ENCODE data around the gene DIPK1C. TPM values are rescaled to one million over a fixed set of nuclear protein-coding genes. Genes with fewer than 3 reads are reported as not detected.
A peak's percentile ranks its signal among the peaks of the same experiment; 100 is the strongest.

The DIPK1C gene
- total RNA-seq, 2 experiments from 2014 or later = not detected

DNA sequence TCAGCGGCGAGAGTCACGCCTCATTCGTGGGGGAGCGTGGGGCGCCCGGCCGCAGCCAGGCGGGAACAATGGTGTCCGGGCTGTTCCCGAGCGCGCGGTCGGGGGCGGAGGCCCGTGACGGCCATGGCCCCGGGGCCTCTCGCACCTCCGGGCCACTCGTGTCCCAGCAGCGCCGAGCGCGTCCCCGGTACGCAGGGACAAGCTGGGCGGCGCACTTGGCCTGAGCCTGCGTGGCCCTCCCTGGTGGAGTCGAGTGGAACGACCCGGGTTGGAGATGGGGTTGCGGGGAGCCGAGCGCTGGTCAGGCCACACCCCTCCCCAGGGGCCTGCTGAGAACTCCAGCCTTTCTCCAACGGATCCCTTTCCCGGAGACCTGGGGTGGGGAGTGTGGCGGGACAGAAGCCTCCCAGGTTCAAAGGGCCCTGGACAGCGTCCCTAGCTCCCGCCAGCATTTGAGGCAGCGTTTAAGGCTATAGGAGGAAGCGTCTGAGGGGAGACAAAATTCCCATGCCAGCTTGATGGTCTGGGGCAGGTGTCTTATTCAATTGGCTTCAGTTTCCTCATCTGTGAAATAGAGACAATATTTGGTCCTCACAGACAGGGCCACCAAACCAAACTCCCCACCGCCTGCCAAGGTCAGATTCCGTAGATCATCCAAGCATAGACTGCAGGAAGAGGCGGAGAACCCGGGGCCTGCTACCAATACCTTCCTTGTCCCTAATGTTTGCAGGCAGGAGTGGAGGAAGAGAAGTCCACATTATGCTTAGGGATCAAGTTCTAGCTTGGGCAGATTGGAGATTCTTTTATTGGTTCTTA lies 39.6 kb upstream of the DIPK1C start:
- CTCF ChIA-PET = interaction anchor here (1.0 to 3.9 kb wide), 6 partner anchors 10 to 414 kb away, joined by 3 to 15 read pairs (median 4); no protein-coding TSS in a partner anchor
- peak overlapping the region; percentile 98 for H3K27ac Mint-ChIP-seq
- H3K9me3 Mint-ChIP-seq = no peaks in the 10 kb centered on the region
- no peaks in the 10 kb centered on the region for H3K27me3 Mint-ChIP-seq (ENCODE audit: low read depth)
- peak overlapping the region; percentile 98 for H3K4me3 Mint-ChIP-seq
- peak; percentile 41 for DNase-seq
- intact Hi-C loops (cut with micrococcal nuclease) = loop anchor here (1.0 to 10.0 kb wide), 7 partner anchors 89 to 1878 kb away; partner anchors contain the start of genes TSHZ1 and ZNF407
- H3K36me3 Mint-ChIP-seq (ENCODE audit: low read depth) = peaks cover 22% of the 10 kb centered on the region
- H3K4me1 Mint-ChIP-seq (ENCODE audit: low read depth) = peaks cover 44% of the 10 kb centered on the region

DNA sequence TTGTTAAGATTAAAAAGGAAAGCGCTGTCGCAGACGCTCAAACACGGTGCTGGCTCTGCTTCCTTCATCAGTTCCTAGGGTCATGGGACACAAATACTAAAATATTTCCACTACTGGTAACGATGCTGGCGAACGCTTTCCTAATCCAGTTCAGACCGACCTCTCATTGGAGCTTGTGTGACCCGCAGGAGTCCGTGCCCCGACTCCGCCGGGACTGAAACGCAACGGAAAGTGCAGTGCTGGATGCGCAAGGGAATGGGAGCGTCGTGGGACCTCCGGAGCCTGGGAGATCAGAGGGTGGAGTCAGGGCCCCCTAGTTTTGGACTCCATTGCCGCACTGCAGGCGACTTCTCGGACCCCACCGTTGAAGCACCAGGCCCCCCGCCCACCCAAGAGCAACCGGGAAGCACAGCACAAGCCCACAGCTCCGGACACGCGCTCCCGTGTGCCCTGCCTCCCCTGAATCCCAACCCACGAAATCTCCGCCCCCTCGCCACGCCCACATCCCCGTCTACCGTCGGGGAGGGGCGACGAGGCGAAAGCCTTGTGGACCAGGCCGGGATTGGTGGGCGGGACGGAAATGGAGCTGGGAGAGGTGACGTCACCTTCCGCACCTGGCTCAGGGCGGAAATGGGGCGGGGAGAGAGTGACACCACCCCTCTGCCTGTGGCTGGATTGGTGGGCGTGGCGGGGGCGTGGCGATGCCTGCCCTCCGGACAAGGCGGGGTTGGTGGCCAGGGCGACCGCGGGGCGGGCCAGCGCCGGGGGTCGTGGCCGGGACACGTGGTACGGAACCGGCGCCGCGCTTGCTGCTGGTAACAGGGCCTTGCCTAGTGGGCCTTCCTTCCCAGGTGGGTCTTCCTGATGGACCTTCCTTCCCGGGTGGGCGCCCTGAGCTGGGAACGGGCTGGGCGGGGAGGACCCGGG lies 38.7 kb upstream of the DIPK1C start, which contains the start of gene CNDP2:
Gene CNDP2 (plus strand): TSS at position 783 of the 927 bp plus-strand sequence. CDS start 3,611 bp downstream, outside the sequence.
- intact Hi-C loops (cut with micrococcal nuclease) = loop anchor here (1.0 to 10.0 kb wide), 7 partner anchors 89 to 1879 kb away; partner anchors contain the start of genes TSHZ1 and ZNF407
- H3K4me1 Mint-ChIP-seq (ENCODE audit: low read depth) = peaks cover 38% of the 10 kb centered on the region

DNA sequence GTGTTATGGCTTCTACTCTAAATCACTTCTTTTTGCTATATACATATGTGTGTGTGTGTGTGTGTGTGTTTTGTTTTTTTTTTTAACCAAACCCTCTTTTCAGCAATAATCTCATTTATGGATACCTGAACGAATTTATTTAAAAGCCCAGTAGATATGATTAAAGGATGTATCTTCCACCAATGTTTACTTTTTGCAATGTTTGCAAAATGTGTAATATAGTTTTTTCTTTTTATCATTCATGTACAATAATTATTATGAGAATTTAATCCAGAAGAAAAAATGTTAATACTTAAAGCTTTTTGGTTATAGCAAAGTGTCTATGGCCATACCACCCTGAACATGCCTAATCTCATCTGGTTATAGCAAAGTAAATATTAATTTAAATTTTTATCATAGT lies 37.4 kb upstream of the DIPK1C start:
- no peak overlapping the region for H3K27ac Mint-ChIP-seq
- intact Hi-C loops (cut with micrococcal nuclease) = loop anchor here (10.0 kb wide), 2 partner anchors 750 to 1880 kb away; no protein-coding TSS in a partner anchor
- H3K4me3 Mint-ChIP-seq = no peak overlapping the region

More for the DNA sequence above, 38.7 kb upstream of the DIPK1C start, which contains the start of gene CNDP2:
- H3K27me3 Mint-ChIP-seq (ENCODE audit: low read depth) = no peaks in the 10 kb centered on the region
- CTCF ChIA-PET = interaction anchor here (1.0 to 3.9 kb wide), 6 partner anchors 10 to 413 kb away, joined by 3 to 15 read pairs (median 4); no protein-coding TSS in a partner anchor
- H3K4me3 Mint-ChIP-seq = peak within 1 kb of the TSS; percentile 98
- H3K27ac Mint-ChIP-seq = peak within 1 kb of the TSS; percentile 98
- DNase-seq = peak; percentile 100
- H3K36me3 Mint-ChIP-seq (ENCODE audit: low read depth) = peaks cover 16% of the 10 kb centered on the region
- no peaks in the 10 kb centered on the region for H3K9me3 Mint-ChIP-seq

DNA sequence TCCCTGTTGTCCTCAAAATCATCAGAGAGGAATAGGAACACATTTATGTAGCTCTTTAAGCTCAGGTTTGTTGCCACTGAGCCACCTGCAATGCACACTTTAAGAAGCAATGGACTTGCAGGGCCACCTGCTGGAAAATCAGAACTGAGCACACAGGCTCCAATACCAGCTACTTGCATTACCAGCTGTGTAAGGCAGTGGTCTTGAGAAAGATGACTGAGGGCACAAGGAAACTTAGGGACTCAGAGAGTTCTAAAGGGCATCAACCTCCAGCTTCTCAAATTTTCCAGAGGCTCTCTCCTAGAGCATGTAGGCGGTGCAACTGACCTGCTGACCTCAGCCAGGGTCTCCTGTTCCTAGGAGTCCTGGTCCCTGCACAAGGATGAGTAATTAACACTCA lies 36.6 kb upstream of the DIPK1C start:
- no peaks in the 10 kb centered on the region for H3K27me3 Mint-ChIP-seq (ENCODE audit: low read depth)
- CTCF ChIA-PET = interaction anchor here (0.6 to 3.2 kb wide), 26 partner anchors 9 to 410 kb away, joined by 3 to 74 read pairs (median 5); no protein-coding TSS in a partner anchor
- peaks cover 7% of the 10 kb centered on the region for H3K36me3 Mint-ChIP-seq (ENCODE audit: low read depth)
- peak; percentile 75 for DNase-seq
- H3K4me1 Mint-ChIP-seq (ENCODE audit: low read depth) = peaks cover 23% of the 10 kb centered on the region
- no peak overlapping the region for H3K27ac Mint-ChIP-seq
- no peaks in the 10 kb centered on the region for H3K9me3 Mint-ChIP-seq
- no peak overlapping the region for H3K4me3 Mint-ChIP-seq
- intact Hi-C loops (cut with micrococcal nuclease) = loop anchor here (1.0 to 10.0 kb wide), 5 partner anchors 140 to 1881 kb away; no protein-coding TSS in a partner anchor

More for the DNA sequence above, 37.4 kb upstream of the DIPK1C start:
- Mint-ChIP-seq H3K27me3 (ENCODE audit: low read depth) (no peaks in the 10 kb centered on the region), H3K36me3 (ENCODE audit: low read depth) (peaks cover 8% of the 10 kb centered on the region), H3K4me1 (ENCODE audit: low read depth) (peaks cover 28% of the 10 kb centered on the region), H3K9me3 (no peaks in the 10 kb centered on the region)
- DNase-seq = no peak
- CTCF ChIA-PET = interaction anchor here (0.6 to 3.2 kb wide), 7 partner anchors 18 to 1147 kb away, joined by 3 to 74 read pairs (median 4); no protein-coding TSS in a partner anchor

DNA sequence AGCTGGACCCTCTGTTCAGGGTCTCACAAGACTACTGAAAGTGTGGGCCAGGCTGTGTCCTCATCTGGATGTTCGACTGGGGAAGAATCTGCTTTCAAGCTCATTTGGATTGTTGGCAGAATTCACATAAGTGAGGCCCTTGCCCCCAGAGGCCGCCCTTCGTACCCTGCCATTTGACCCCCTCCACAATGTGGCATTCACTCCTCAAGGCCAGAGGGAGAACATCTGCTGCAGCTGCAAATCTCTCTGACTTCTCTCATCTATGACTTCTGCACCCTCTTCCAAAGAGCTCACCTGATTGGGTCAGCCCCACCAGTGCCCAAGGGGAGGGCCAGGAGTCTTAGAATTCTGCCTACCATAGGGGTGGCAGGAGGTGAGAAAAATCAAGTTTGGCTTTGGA lies 35.2 kb upstream of the DIPK1C start:
- CTCF ChIA-PET = interaction anchor here (1.0 to 3.2 kb wide), 6 partner anchors 9 to 139 kb away, joined by 3 to 74 read pairs (median 6); no protein-coding TSS in a partner anchor
- H3K4me1 Mint-ChIP-seq (ENCODE audit: low read depth) = peaks cover 9% of the 10 kb centered on the region
- H3K9me3 Mint-ChIP-seq = no peaks in the 10 kb centered on the region
- intact Hi-C loops (cut with micrococcal nuclease) = loop anchor here (10.0 kb wide), 2 partner anchors 753 to 1883 kb away; no protein-coding TSS in a partner anchor
- H3K27ac Mint-ChIP-seq = no peak overlapping the region
- no peak overlapping the region for H3K4me3 Mint-ChIP-seq
- no peaks in the 10 kb centered on the region for H3K27me3 Mint-ChIP-seq (ENCODE audit: low read depth)
- peaks cover 3% of the 10 kb centered on the region for H3K36me3 Mint-ChIP-seq (ENCODE audit: low read depth)
- DNase-seq = no peak

DNA sequence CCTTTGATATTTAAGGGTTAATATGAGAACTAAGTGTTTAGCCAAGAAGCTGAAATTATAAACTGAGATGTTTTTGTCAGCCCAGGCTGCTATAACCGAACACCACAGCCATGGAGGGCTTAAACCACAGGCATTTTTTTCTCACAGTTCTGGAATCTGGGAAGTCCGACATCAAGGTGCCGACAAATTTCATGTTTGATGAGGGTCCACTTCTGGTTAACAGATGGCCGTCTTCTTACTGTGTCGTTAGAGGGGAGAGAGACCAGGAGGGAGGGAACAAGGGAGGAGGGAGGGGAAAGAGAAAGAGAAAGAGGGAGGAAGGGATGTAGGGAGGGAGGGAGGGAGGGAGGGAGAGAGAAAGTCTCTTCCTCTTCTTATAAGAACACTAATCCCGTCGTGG lies 32.6 kb upstream of the DIPK1C start:
- Mint-ChIP-seq H3K27ac (no peak overlapping the region), H3K4me3 (no peak overlapping the region), H3K9me3 (no peaks in the 10 kb centered on the region), H3K27me3 (ENCODE audit: low read depth) (no peaks in the 10 kb centered on the region), H3K4me1 (ENCODE audit: low read depth) (peaks cover 15% of the 10 kb centered on the region), H3K36me3 (ENCODE audit: low read depth) (no peaks in the 10 kb centered on the region)
- no peak for DNase-seq
- CTCF ChIA-PET = interaction anchor here (1.0 kb wide), 1 partner anchor 136 kb away, joined by 3 read pairs; no protein-coding TSS in a partner anchor
- intact Hi-C loops (cut with micrococcal nuclease) = loop anchor here (10.0 kb wide), 2 partner anchors 755 to 1885 kb away; no protein-coding TSS in a partner anchor

DNA sequence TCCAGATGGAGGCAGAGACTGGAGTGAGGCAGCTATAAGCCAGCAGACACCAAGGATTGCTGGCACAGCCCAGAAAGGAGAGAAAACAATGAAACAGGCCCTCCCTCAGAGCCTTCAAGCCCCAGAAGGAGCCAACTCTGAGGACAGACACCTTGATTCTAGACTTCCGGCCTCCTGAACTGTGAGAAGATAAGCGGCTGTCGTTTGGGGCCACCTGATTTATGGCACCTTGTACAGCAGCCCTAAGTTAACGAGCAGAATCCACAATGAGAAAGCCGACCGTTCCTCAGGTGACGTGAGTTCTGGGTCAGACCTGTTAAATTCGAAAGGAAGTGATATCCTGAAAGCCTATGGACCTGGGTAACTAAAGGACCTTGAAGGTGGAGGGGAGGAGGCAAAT lies 31.8 kb upstream of the DIPK1C start:
- Mint-ChIP-seq H3K27ac (no peak overlapping the region), H3K4me1 (ENCODE audit: low read depth) (peaks cover 17% of the 10 kb centered on the region)
- CTCF ChIA-PET = no interaction called here

DNA sequence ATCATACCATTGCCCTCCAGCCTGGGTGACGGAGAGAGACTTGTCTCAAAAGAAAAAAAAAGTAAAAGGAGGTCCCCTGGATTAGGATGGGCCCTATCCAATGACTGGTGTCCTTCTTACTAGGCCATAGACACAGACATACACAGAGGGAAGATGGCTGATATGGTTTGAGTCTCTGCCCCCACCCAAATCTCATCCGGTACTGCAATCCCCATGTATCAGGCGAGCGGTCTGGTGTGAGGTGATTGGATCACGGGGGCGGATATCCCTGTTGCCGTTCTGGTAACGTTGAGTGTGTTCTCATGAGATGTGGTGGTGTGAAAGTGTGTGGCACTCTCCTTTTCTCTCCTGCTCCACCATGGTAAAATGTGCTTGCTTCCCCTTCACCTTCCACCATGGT lies 31.2 kb upstream of the DIPK1C start:
- no peaks in the 10 kb centered on the region for H3K36me3 Mint-ChIP-seq (ENCODE audit: low read depth)
- DNase-seq = no peak
- no peaks in the 10 kb centered on the region for H3K27me3 Mint-ChIP-seq (ENCODE audit: low read depth)
- no peak overlapping the region for H3K27ac Mint-ChIP-seq
- intact Hi-C loops (cut with micrococcal nuclease) = no loop called here
- H3K4me1 Mint-ChIP-seq (ENCODE audit: low read depth) = peaks cover 17% of the 10 kb centered on the region
- H3K9me3 Mint-ChIP-seq = no peaks in the 10 kb centered on the region
- no peak overlapping the region for H3K4me3 Mint-ChIP-seq
- CTCF ChIA-PET = no interaction called here

More for the DNA sequence above, 31.8 kb upstream of the DIPK1C start:
- intact Hi-C loops (cut with micrococcal nuclease) = no loop called here
- DNase-seq = no peak
- Mint-ChIP-seq H3K4me3 (no peak overlapping the region), H3K27me3 (ENCODE audit: low read depth) (no peaks in the 10 kb centered on the region), H3K9me3 (no peaks in the 10 kb centered on the region), H3K36me3 (ENCODE audit: low read depth) (no peaks in the 10 kb centered on the region)

DNA sequence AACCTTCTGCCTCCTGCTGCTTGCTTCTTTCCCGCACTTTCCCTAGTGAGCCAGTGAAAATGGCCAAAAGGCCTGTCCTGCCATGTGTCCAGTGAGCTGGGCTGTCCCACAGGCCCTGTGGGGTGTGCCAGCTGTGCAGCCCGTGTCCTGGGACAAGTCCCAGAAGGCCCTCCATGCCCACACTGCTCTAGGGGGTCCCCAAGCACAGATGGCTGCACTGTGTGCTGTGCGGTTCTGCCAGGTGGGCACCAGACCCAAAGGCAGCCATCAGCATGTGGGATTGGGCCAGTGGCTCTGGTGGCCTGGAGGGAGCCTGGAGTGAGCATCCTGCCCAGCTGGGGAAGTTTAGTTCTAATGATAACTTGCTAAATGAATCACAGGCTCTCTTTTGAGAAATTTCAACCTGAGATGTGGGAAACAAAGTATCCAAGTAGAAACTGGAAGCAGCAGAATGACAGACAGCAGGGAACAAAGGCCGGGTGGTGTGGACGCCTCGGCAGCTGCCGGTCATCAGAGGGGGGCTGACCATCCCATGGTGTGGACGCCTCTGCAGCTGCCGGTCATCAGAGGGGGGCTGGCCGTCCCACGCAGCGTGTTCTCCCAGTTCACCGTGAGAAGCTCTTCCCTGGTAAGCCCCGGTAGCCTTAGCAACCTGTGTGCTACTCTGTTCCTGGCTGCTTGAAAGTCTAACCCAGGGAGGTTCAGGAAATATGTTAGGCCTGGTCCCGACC lies 29.2 kb upstream of the DIPK1C start:
- Mint-ChIP-seq H3K9me3 (no peaks in the 10 kb centered on the region), H3K4me3 (no peak overlapping the region), H3K27ac (no peak overlapping the region), H3K36me3 (ENCODE audit: low read depth) (no peaks in the 10 kb centered on the region), H3K27me3 (ENCODE audit: low read depth) (no peaks in the 10 kb centered on the region), H3K4me1 (ENCODE audit: low read depth) (peaks cover 17% of the 10 kb centered on the region)
- intact Hi-C loops (cut with micrococcal nuclease) = no loop called here
- DNase-seq = no peak
- CTCF ChIA-PET = interaction anchor here (1.4 kb wide), 1 partner anchor 10 kb away, joined by 3 read pairs; the partner anchor contains the start of gene CNDP2

DNA sequence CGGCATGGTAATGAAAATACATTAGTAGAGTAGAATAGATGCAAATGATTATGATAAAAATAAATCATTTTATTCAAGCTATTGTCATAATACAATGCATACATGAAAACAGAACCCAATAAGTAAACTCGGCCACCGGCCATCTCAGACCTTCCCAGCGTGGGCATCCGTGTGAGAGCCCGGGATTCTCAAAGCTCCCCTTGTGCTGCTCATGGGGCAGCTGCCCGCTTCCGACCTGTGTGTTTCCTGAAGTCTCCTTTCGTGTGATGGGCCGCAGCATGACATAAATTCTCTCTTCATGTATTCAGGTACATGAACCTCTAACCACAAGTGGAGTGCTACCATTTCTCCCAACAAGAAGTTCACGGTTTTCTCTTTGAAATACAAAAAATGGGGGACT lies 25.6 kb upstream of the DIPK1C start:
- Mint-ChIP-seq H3K9me3 (no peaks in the 10 kb centered on the region), H3K4me3 (no peak overlapping the region), H3K4me1 (ENCODE audit: low read depth) (peaks cover 17% of the 10 kb centered on the region), H3K27ac (no peak overlapping the region), H3K27me3 (ENCODE audit: low read depth) (no peaks in the 10 kb centered on the region), H3K36me3 (ENCODE audit: low read depth) (no peaks in the 10 kb centered on the region)
- CTCF ChIA-PET = interaction anchor here (1.5 to 1.6 kb wide), 2 partner anchors 10 to 11 kb away, joined by 3 to 4 read pairs; no protein-coding TSS in a partner anchor
- intact Hi-C loops (cut with micrococcal nuclease) = no loop called here
- DNase-seq = no peak

DNA sequence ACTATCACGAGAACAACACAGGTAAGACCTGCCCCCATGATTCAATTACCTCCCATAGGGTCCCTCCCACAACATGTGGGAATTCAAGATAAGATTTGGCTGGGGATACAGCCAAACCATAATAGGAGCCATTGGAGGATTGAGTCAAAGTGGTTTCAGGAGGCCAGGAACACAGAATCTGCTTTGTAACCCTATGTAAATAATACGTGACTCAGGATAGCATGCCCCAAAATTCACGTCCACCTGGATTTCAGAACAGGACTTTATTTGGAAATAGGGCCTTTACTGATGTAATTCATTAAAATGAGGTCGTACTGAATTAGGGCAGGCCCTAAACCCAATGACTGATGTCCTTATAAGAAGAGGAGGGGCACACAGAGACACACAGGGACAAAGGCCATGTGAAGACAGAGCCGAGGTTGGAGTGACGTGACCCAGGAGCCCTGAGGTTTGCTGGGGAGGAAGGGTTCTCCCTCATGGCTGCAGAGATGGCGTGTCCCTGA lies 23.1 kb upstream of the DIPK1C start:
- no peak for DNase-seq
- H3K4me3 Mint-ChIP-seq = no peak overlapping the region
- intact Hi-C loops (cut with micrococcal nuclease) = no loop called here
- CTCF ChIA-PET = no interaction called here
- H3K4me1 Mint-ChIP-seq (ENCODE audit: low read depth) = peaks cover 7% of the 10 kb centered on the region
- no peak overlapping the region for H3K27ac Mint-ChIP-seq
- H3K36me3 Mint-ChIP-seq (ENCODE audit: low read depth) = no peaks in the 10 kb centered on the region
- no peaks in the 10 kb centered on the region for H3K9me3 Mint-ChIP-seq
- H3K27me3 Mint-ChIP-seq (ENCODE audit: low read depth) = no peaks in the 10 kb centered on the region
